GM12891 (cell line): ENCODE results near the gene ANKLE2. TPM values are rescaled to one million over a fixed set of nuclear protein-coding genes. Genes with fewer than 3 reads are reported as not detected.
A peak's percentile ranks its signal among the peaks of the same experiment; 100 is the strongest.
"Not testable (repeated sequence)": the region's sequence is repeated elsewhere in the genome, so short reads cannot be mapped to it uniquely, and the experiment has no call there.

Source experiments
- DNase-seq: peaks from one replicate; pipeline ENCODE4 v3.0.0; 2011; ENCODE audit warnings: low spot score; ENCODE audit not compliant: insufficient read length
- FAIRE-seq: peaks from 2 replicates; lab custom pipeline; 2011; peaks lifted over from hg19 to GRCh38; lab: Jason Lieb, UNC
- PAX5 ChIP-seq: IDR thresholded peaks from 2 replicates; pipeline ENCODE4 v1.6.1; 2011; ENCODE audit warnings: low read length, moderate library complexity, mild to moderate bottlenecking; ENCODE audit not compliant: insufficient read depth, severe bottlenecking
- POLR2A ChIP-seq: IDR thresholded peaks from 2 replicates; pipeline ENCODE4 v1.6.1; 2011; ENCODE audit warnings: low read depth, low read length, control low read depth
- POLR2AphosphoS5 ChIP-seq: IDR thresholded peaks from 2 replicates; pipeline ENCODE4 v1.6.1; 2011; ENCODE audit warnings: low read depth, low read length, control low read depth
- POU2F2 ChIP-seq: IDR thresholded peaks from 2 replicates; pipeline ENCODE4 v1.6.1; 2011; ENCODE audit warnings: low read depth, mild to moderate bottlenecking, control low read depth, low read length, moderate library complexity
- SPI1 ChIP-seq: IDR thresholded peaks from 2 replicates; pipeline ENCODE4 v1.6.1; 2011; ENCODE audit warnings: low read depth, low read length, control low read depth
- TAF1 ChIP-seq: IDR thresholded peaks from 2 replicates; pipeline ENCODE4 v1.6.1; 2011; ENCODE audit warnings: low read depth, low read length, control low read depth
- polyA plus RNA-seq: library from polyadenylated mRNA; unstranded; fragments of >200 nt; gene quantifications from one replicate; pipeline ENCODE4 v1.2.1, GENCODE V29; 2012; ENCODE audit warnings: low read depth, missing spikeins, inconsistent platforms; ENCODE audit not compliant: missing spikeins

Gene ANKLE2
- polyA plus RNA-seq: 34.5 TPM

- no peak for TF ChIP-seq SPI1
- TF ChIP-seq POLR2A: no peak
- TF ChIP-seq POU2F2: no peak
- TF ChIP-seq PAX5: no peak
- TF ChIP-seq TAF1: 0 out of 2 replicates have a peak, but pooled peaks have one; percentile 16
- no peak for TF ChIP-seq POLR2AphosphoS5
- DNase-seq: peak; percentile 64
- no peak for FAIRE-seq
Measured at GRCh38 chr12:132761032-132761920, at the start of gene ANKLE2. ANKLE2 (minus strand) TSS chr12:132761832; CDS start chr12:132761798, 34 bp downstream.

- not testable (repeated sequence) for DNase-seq, FAIRE-seq
Measured at GRCh38 chr12:132809391-132809790, 47.8 kb upstream of the ANKLE2 start.

- DNase-seq (no peak), FAIRE-seq (no peak)
- no peak for TF ChIP-seq TAF1
- TF ChIP-seq PAX5: no peak
- TF ChIP-seq POLR2A: no peak
Measured at GRCh38 chr12:132807295-132808092, 45.9 kb upstream of the ANKLE2 start.

GRCh38 chr12:132806857-132807256, 45.2 kb upstream of the ANKLE2 start:
- no peak for DNase-seq
- TF ChIP-seq POLR2AphosphoS5 (no peak), TAF1 (no peak)
- no peak for FAIRE-seq

DNA sequence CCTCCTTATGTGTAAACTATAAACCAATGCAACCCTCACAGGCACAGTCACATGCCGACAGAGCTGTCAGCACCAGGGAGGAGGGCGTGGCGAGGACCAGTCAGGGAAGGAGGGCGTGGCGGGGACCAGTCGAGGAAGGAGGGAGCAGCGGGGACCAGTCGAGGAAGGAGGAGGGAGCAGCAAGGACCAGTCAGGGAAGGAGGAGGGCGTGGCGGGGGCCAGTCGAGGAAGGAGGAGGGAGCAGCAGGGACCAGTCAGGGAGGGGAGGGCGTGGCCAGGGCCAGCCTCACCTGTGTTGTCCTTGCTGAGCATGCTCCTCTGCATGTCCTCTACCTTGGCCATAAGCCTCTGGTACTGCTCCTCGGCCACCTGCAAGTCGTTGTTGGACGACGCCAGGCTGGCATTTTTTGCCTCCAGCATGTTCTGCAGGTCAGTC, 42.8 kb upstream of the ANKLE2 start:
- no peak for TF ChIP-seq SPI1
- TF ChIP-seq POU2F2: no peak
- no peak for TF ChIP-seq POLR2AphosphoS5
- TF ChIP-seq TAF1: no peak
- no peak for TF ChIP-seq PAX5
- TF ChIP-seq POLR2A: no peak
- FAIRE-seq: no peak
- no peak for DNase-seq

DNA sequence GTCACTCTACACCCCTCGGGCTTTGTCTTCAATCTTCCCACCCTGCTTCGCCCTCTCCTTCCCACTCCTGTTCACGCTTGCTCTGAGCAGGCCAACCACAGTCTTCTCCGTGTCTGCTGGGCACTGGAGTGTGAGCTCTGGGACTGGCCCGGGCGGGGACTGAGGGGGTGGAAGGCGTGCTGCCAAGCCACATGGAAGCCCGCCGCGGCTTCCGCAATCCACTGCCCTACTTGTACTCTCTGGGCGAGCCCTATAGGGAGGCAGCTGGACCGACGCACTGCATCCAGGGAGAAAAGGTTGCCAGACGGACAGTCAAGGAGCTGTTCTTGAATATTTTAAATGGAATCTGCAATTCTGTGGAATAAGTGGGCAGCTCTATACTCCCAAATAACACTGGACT, 42.3 kb upstream of the ANKLE2 start:
- FAIRE-seq (no peak), DNase-seq (no peak)
- TF ChIP-seq SPI1 (no peak), TAF1 (no peak), PAX5 (no peak), POLR2A (no peak)

DNA sequence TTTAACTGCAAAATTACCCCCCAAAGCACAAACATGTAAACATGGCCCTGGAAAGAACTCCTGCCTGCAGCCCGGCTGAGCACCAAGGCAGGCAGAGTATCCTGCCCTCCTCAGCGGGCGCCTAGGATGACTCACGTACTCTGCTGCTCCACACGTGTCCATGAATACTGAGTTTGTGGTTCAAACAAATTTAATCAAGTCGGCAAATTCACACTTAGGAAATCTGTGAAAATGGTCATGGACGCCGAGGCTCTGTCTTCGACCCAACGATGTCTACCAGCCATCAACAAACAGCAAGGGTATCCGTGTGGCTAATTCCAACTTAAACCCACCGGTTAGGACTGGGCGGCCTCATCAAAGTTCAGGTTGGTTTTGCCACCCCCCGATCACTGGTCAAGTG, 41.5 kb upstream of the ANKLE2 start:
- DNase-seq: no peak
- no peak for FAIRE-seq
- TF ChIP-seq POU2F2: no peak
- no peak for TF ChIP-seq PAX5
- TF ChIP-seq POLR2AphosphoS5: no peak
- TF ChIP-seq TAF1: no peak
- TF ChIP-seq SPI1: no peak
- no peak for TF ChIP-seq POLR2A

- FAIRE-seq (peak; percentile 26), DNase-seq (no peak)
- TF ChIP-seq POU2F2 (no peak), POLR2A (no peak), PAX5 (no peak), POLR2AphosphoS5 (no peak), SPI1 (no peak), TAF1 (no peak)
Measured at GRCh38 chr12:132801741-132802140, 40.1 kb upstream of the ANKLE2 start.

DNA sequence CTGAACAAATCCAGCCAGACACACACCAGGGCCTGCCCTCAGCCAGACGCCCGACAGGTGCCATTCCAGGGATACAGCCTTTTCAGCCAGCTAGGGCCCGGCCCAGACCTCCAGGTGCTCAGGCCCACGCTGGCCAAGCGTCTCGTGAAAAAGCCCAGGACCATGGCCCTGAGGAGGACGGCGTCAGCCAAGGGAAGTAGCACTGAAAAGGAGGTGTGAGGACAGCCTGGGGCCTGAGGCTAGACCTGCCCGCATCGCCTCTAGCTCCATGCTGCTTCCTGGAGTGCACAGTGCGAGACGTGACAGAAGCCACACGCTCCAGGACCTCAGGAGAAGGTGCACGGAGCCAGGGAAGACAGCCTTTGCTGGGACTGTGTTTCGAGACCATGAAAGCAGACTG, 37.2 kb upstream of the ANKLE2 start:
- TF ChIP-seq PAX5: no peak
- TF ChIP-seq TAF1: no peak
- no peak for TF ChIP-seq POU2F2
- TF ChIP-seq POLR2A: no peak
- no peak for TF ChIP-seq POLR2AphosphoS5
- no peak for TF ChIP-seq SPI1
- FAIRE-seq: no peak

More for the DNA sequence above, 37.2 kb upstream of the ANKLE2 start:
- DNase-seq: no peak
